ENCODE data around the gene BAG2. TPM values are rescaled to one million over a fixed set of nuclear protein-coding genes. Genes with fewer than 3 reads are reported as not detected.
A peak's percentile ranks its signal among the peaks of the same experiment; 100 is the strongest.

BAG2 gene
- total and polyA plus RNA-seq, 2 of the 4 experiments (the other 2 are of a cell fraction), result 8.1 to 10.0 TPM

GRCh38 chr6:57198926-57199636, 27.0 kb downstream of the BAG2 start:
- Histone ChIP-seq H2AFZ (replicated peaks; ENCODE audit: low read length, poor library complexity) (peak overlapping the region; percentile 18), H3K4me2 (ENCODE audit: low read depth, low read length) (no peak overlapping the region), H4K8ac (ENCODE audit: low read depth in 2 of 2, low read length in 2 of 2) (no peak overlapping the region), H3K9me3 (ENCODE audit: control insufficient read depth, insufficient read depth, low read length) (no peaks in the 10 kb centered on the region), H2BK120ac (ENCODE audit: low read depth, low read length) (0 out of 2 replicates have a peak overlapping the region, but pooled peaks have one; percentile 16), H3K27ac (ENCODE audit: insufficient read depth, low read length) (peak overlapping the region; percentile 27; the same call in 1 of the 2 replicates), H4K91ac (ENCODE audit: insufficient read depth, low read depth, low read length) (no peak overlapping the region), H3K23ac (ENCODE audit: low read depth, low read length) (no peak overlapping the region), H3K36me3 (ENCODE audit: control insufficient read depth, insufficient read depth, low read length) (peaks cover 4% of the 10 kb centered on the region), H3K18ac (ENCODE audit: low read depth, low read length) (peak overlapping the region; percentile 16; the same call in 1 of the 2 replicates), H3K56ac (ENCODE audit: extremely low read depth, insufficient read depth, low read length) (no peak overlapping the region), H2AK9ac (replicated peaks; ENCODE audit: low read depth, low read length, poor library complexity) (peak overlapping the region; percentile 66), H3K27me3 (ENCODE audit: control insufficient read depth, insufficient read depth, low read length) (no peaks in the 10 kb centered on the region), H3K9me1 (ENCODE audit: insufficient read depth, low read length) (peaks cover 13% of the 10 kb centered on the region), H4K5ac (ENCODE audit: low read depth, low read length) (no peak overlapping the region; the same call in 1 of the 2 replicates), H2BK20ac (ENCODE audit: low read depth, low read length) (0 out of 2 replicates have a peak overlapping the region, but pooled peaks have one; percentile 36), H2BK5ac (ENCODE audit: low read depth, low read length, poor library complexity, severe bottlenecking) (peak overlapping the region; percentile 4), H3K9ac (ENCODE audit: low read depth, low read length) (no peak overlapping the region), H2AK5ac (ENCODE audit: low read depth, low read length) (peak overlapping the region; percentile 87; the same call in 1 of the 2 replicates), H2BK15ac (ENCODE audit: low read depth, low read length) (no peak overlapping the region), H3K4me1 (ENCODE audit: control insufficient read depth, insufficient read depth, low read length) (peaks cover 9% of the 10 kb centered on the region), H3K4me3 (ENCODE audit: insufficient read depth, low read depth, low read length) (no peak overlapping the region), H3K79me1 (ENCODE audit: low read depth in 1 of 2, low read length in 2 of 2) (peaks cover 15 to 53% of the 10 kb centered on the region in 2 experiments), H4K20me1 (ENCODE audit: insufficient read depth, low read length) (peaks cover 20% of the 10 kb centered on the region), H3K14ac (replicated peaks; ENCODE audit: low read depth, low read length) (peak overlapping the region; percentile 16; the same call in 1 of the 2 replicates), H3K4ac (ENCODE audit: low read depth, low read length) (peak overlapping the region; percentile 6; the same call in 1 of the 2 replicates)
- TF ChIP-seq MAZ (IDR thresholded peaks at IDR 0.05; ENCODE audit: borderline replicate concordance, low read depth, low read length) (no peak), FOS (IDR thresholded peaks at IDR 0.05; ENCODE audit: low read depth, low read length) (no peak), POLR2A (IDR thresholded peaks at IDR 0.05; ENCODE audit: low read depth, low read length) (no peak), CTCF (conservative IDR thresholded peaks at IDR 0.05; ENCODE audit: low read depth, low read length) (no peak), NFE2L2 (IDR thresholded peaks at IDR 0.05; ENCODE audit: low read depth, low read length) (no peak), MXI1 (IDR thresholded peaks at IDR 0.05; ENCODE audit: borderline replicate concordance, low read depth, low read length) (no peak), USF2 (IDR thresholded peaks at IDR 0.05; ENCODE audit: low read depth, low read length) (no peak), RFX5 (IDR thresholded peaks at IDR 0.05; ENCODE audit: low read depth, low read length) (no peak)
- intact Hi-C loops (cut with micrococcal nuclease) (no loop called here), dilution Hi-C loops (cut with HindIII; ENCODE audit: low sequenced_read_pairs, unreplicated experiment) (no loop called here), in situ Hi-C loops (cut with MboI; ENCODE audit: low sequenced_read_pairs) (no loop called here)
- ATAC-seq (ENCODE audit: low read depth), result peak; percentile 70
- peak; percentile 47 for DNase-seq
- POLR2A ChIA-PET (ENCODE audit: unreplicated experiment), result no interaction called here
- BruUV-seq (replicated peaks), result no TSS peak
- WGBS, 2 experiments (ENCODE audit: extremely low coverage in 2 of 2, insufficient read length in 1 of 2), result 90% methylated on average over 2 of the region's 6 CpGs; no CpG with 5 or more reads in 1 of the 2 experiments
- CTCF ChIA-PET, result interaction anchor here (0.7 to 0.9 kb wide), 3 partner anchors 8 to 13 kb away, joined by 3 to 8 read pairs (median 6); no protein-coding TSS in a partner anchor
